ENCODE measurements around the gene AGPAT2.

Gene AGPAT2

GRCh38 chr9:136648751-136649150, 38.5 kb downstream of the AGPAT2 start:
- H2BK12ac ChIP-seq (ENCODE audit: low read length) = no peak overlapping the region
- no peak overlapping the region for H2AK5ac ChIP-seq (ENCODE audit: low read length)
- WGBS (ENCODE audit: extremely low coverage, insufficient coverage, insufficient read length) = no CpG with 5 or more reads among the region's 16 CpGs
- no peaks in the 10 kb centered on the region for H3K27me3 ChIP-seq (ENCODE audit: insufficient read depth, low read length)
- DNase-seq = peak in 1 of 2 donors; percentile 16
- no peak overlapping the region for H4K8ac ChIP-seq (ENCODE audit: low read depth, low read length)
- no peak overlapping the region for H2AFZ ChIP-seq (ENCODE audit: insufficient read depth, low read length, poor library complexity)
- no peak overlapping the region for H4K91ac ChIP-seq (ENCODE audit: low read depth, low read length)
- H3K4me1 ChIP-seq (ENCODE audit: control insufficient read depth in 1 of 2, insufficient read depth in 2 of 2, low read length in 2 of 2) = peaks cover 4 to 12% of the 10 kb centered on the region in 2 experiments
- no peak overlapping the region for H3K18ac ChIP-seq (ENCODE audit: low read length)
- no peak overlapping the region for H4K12ac ChIP-seq (ENCODE audit: low read depth, low read length)
- no peak overlapping the region for H2BK120ac ChIP-seq (ENCODE audit: insufficient read depth, low read length, poor library complexity)
- no peak overlapping the region for H2BK5ac ChIP-seq (ENCODE audit: low read depth, low read length, poor library complexity)
- no peak overlapping the region for H3K4ac ChIP-seq (ENCODE audit: low read depth, low read length)
- H3K27ac ChIP-seq (ENCODE audit: low read depth, low read length) = no peak overlapping the region
- no peaks in the 10 kb centered on the region for H3K79me1 ChIP-seq (ENCODE audit: low read length)
- no peaks in the 10 kb centered on the region for H3K9me3 ChIP-seq (ENCODE audit: insufficient read depth, low read depth, low read length)
- no peak overlapping the region for H3K23ac ChIP-seq (ENCODE audit: low read length)
- no peaks in the 10 kb centered on the region for H3K79me2 ChIP-seq (ENCODE audit: control insufficient read depth, insufficient read depth, low read length, poor library complexity)
- no peak overlapping the region for H3K14ac ChIP-seq (ENCODE audit: low read length)
- H3K9ac ChIP-seq (ENCODE audit: low read length) = no peak overlapping the region
- H3K4me3 ChIP-seq (ENCODE audit: low read depth, low read length) = no peak overlapping the region
- no peak overlapping the region for H3K4me2 ChIP-seq (ENCODE audit: low read length)
- no peaks in the 10 kb centered on the region for H3K36me3 ChIP-seq (ENCODE audit: control insufficient read depth in 1 of 2, insufficient read depth in 2 of 2, low read length in 2 of 2)

GRCh38 chr9:136646827-136647711, 40.2 kb downstream of the AGPAT2 start:
- H3K14ac ChIP-seq (ENCODE audit: low read length) = no peak overlapping the region
- no peak overlapping the region for H4K8ac ChIP-seq (ENCODE audit: low read depth, low read length)
- no peak for DNase-seq
- no peaks in the 10 kb centered on the region for H3K79me1 ChIP-seq (ENCODE audit: low read length)
- no peaks in the 10 kb centered on the region for H3K36me3 ChIP-seq (ENCODE audit: control insufficient read depth in 1 of 2, insufficient read depth in 2 of 2, low read length in 2 of 2)
- H3K27ac ChIP-seq (ENCODE audit: low read depth, low read length) = no peak overlapping the region
- no peaks in the 10 kb centered on the region for H3K9me3 ChIP-seq (ENCODE audit: insufficient read depth, low read depth, low read length)
- H3K23ac ChIP-seq (ENCODE audit: low read length) = no peak overlapping the region
- no peak overlapping the region for H3K4me3 ChIP-seq (ENCODE audit: low read depth, low read length)
- no peak overlapping the region for H2BK5ac ChIP-seq (ENCODE audit: low read depth, low read length, poor library complexity)
- H2AK5ac ChIP-seq (ENCODE audit: low read length) = no peak overlapping the region
- no peak overlapping the region for H4K91ac ChIP-seq (ENCODE audit: low read depth, low read length)
- H3K18ac ChIP-seq (ENCODE audit: low read length) = no peak overlapping the region
- no peaks in the 10 kb centered on the region for H3K27me3 ChIP-seq (ENCODE audit: insufficient read depth, low read length)
- H2BK120ac ChIP-seq (ENCODE audit: insufficient read depth, low read length, poor library complexity) = no peak overlapping the region
- H3K4me2 ChIP-seq (ENCODE audit: low read length) = no peak overlapping the region
- no peak overlapping the region for H2AFZ ChIP-seq (ENCODE audit: insufficient read depth, low read length, poor library complexity)
- no peak overlapping the region for H4K12ac ChIP-seq (ENCODE audit: low read depth, low read length)
- no peak overlapping the region for H2BK12ac ChIP-seq (ENCODE audit: low read length)
- WGBS (ENCODE audit: extremely low coverage, insufficient coverage, insufficient read length) = no CpG with 5 or more reads among the region's 29 CpGs
- no peaks in the 10 kb centered on the region for H3K79me2 ChIP-seq (ENCODE audit: control insufficient read depth, insufficient read depth, low read length, poor library complexity)
- no peak overlapping the region for H3K4ac ChIP-seq (ENCODE audit: low read depth, low read length)
- no peak overlapping the region for H3K9ac ChIP-seq (ENCODE audit: low read length)
- peaks cover 4 to 12% of the 10 kb centered on the region in 2 experiments for H3K4me1 ChIP-seq (ENCODE audit: control insufficient read depth in 1 of 2, insufficient read depth in 2 of 2, low read length in 2 of 2)

GRCh38 chr9:136645903-136646754, 41.1 kb downstream of the AGPAT2 start:
- Histone ChIP-seq H2AK5ac (ENCODE audit: low read length) (no peak overlapping the region), H3K4me2 (ENCODE audit: low read length) (no peak overlapping the region), H2BK5ac (ENCODE audit: low read depth, low read length, poor library complexity) (no peak overlapping the region), H3K79me2 (ENCODE audit: control insufficient read depth, insufficient read depth, low read length, poor library complexity) (no peaks in the 10 kb centered on the region), H3K14ac (ENCODE audit: low read length) (no peak overlapping the region), H3K36me3 (ENCODE audit: control insufficient read depth in 1 of 2, insufficient read depth in 2 of 2, low read length in 2 of 2) (no peaks in the 10 kb centered on the region), H4K8ac (ENCODE audit: low read depth, low read length) (no peak overlapping the region), H3K9ac (ENCODE audit: low read length) (no peak overlapping the region), H3K4ac (ENCODE audit: low read depth, low read length) (no peak overlapping the region), H3K27me3 (ENCODE audit: insufficient read depth, low read length) (no peaks in the 10 kb centered on the region), H2BK12ac (ENCODE audit: low read length) (no peak overlapping the region), H3K27ac (ENCODE audit: low read depth, low read length) (no peak overlapping the region), H3K23ac (ENCODE audit: low read length) (no peak overlapping the region), H2AFZ (ENCODE audit: insufficient read depth, low read length, poor library complexity) (no peak overlapping the region), H3K18ac (ENCODE audit: low read length) (no peak overlapping the region), H4K91ac (ENCODE audit: low read depth, low read length) (no peak overlapping the region), H3K4me3 (ENCODE audit: low read depth, low read length) (no peak overlapping the region), H3K79me1 (ENCODE audit: low read length) (no peaks in the 10 kb centered on the region), H3K4me1 (ENCODE audit: control insufficient read depth in 1 of 2, insufficient read depth in 2 of 2, low read length in 2 of 2) (peaks cover 4 to 12% of the 10 kb centered on the region in 2 experiments), H2BK120ac (ENCODE audit: insufficient read depth, low read length, poor library complexity) (no peak overlapping the region), H3K9me3 (ENCODE audit: insufficient read depth, low read depth, low read length) (no peaks in the 10 kb centered on the region), H4K12ac (ENCODE audit: low read depth, low read length) (no peak overlapping the region)
- no CpG with 5 or more reads among the region's 40 CpGs for WGBS (ENCODE audit: extremely low coverage, insufficient coverage, insufficient read length)
- DNase-seq = peak in 1 of 2 donors; percentile 21

- WGBS (ENCODE audit: extremely low coverage, insufficient coverage, insufficient read length) = no CpG with 5 or more reads among the region's 18 CpGs
- Histone ChIP-seq H3K23ac (ENCODE audit: low read length) (no peak overlapping the region), H3K9me3 (ENCODE audit: insufficient read depth, low read depth, low read length) (no peaks in the 10 kb centered on the region), H3K27ac (ENCODE audit: low read depth, low read length) (no peak overlapping the region), H3K4me1 (ENCODE audit: control insufficient read depth in 1 of 2, insufficient read depth in 2 of 2, low read length in 2 of 2) (peaks cover 4 to 12% of the 10 kb centered on the region in 2 experiments), H4K8ac (ENCODE audit: low read depth, low read length) (no peak overlapping the region), H2AFZ (ENCODE audit: insufficient read depth, low read length, poor library complexity) (no peak overlapping the region), H3K27me3 (ENCODE audit: insufficient read depth, low read length) (no peaks in the 10 kb centered on the region), H3K14ac (ENCODE audit: low read length) (no peak overlapping the region), H4K12ac (ENCODE audit: low read depth, low read length) (no peak overlapping the region), H3K79me1 (ENCODE audit: low read length) (no peaks in the 10 kb centered on the region), H2AK5ac (ENCODE audit: low read length) (no peak overlapping the region), H4K91ac (ENCODE audit: low read depth, low read length) (no peak overlapping the region), H3K4ac (ENCODE audit: low read depth, low read length) (no peak overlapping the region), H2BK12ac (ENCODE audit: low read length) (no peak overlapping the region), H3K4me2 (ENCODE audit: low read length) (no peak overlapping the region), H3K9ac (ENCODE audit: low read length) (no peak overlapping the region), H3K4me3 (ENCODE audit: low read depth, low read length) (no peak overlapping the region), H3K79me2 (ENCODE audit: control insufficient read depth, insufficient read depth, low read length, poor library complexity) (no peaks in the 10 kb centered on the region), H2BK5ac (ENCODE audit: low read depth, low read length, poor library complexity) (no peak overlapping the region), H3K18ac (ENCODE audit: low read length) (no peak overlapping the region), H2BK120ac (ENCODE audit: insufficient read depth, low read length, poor library complexity) (no peak overlapping the region), H3K36me3 (ENCODE audit: control insufficient read depth in 1 of 2, insufficient read depth in 2 of 2, low read length in 2 of 2) (no peaks in the 10 kb centered on the region)
- no peak for DNase-seq
Measured at GRCh38 chr9:136645352-136645902, 41.8 kb downstream of the AGPAT2 start.
